ENCODE measurements around the gene POTEB3.
"Not testable (repeated sequence)": the region's sequence is repeated elsewhere in the genome, so short reads cannot be mapped to it uniquely, and the experiment has no call there.

- not testable (repeated sequence) for TF ChIP-seq POLR2A, CTCF (IDR thresholded peaks at IDR 0.05)
Observed at GRCh38 chr15:21368625-21369024, 71.7 kb downstream of the POTEB3 start.

Data from uterus (tissue), 2 donors.